Measurements from ENCODE around the gene KRT32.

Gene KRT32

DNA sequence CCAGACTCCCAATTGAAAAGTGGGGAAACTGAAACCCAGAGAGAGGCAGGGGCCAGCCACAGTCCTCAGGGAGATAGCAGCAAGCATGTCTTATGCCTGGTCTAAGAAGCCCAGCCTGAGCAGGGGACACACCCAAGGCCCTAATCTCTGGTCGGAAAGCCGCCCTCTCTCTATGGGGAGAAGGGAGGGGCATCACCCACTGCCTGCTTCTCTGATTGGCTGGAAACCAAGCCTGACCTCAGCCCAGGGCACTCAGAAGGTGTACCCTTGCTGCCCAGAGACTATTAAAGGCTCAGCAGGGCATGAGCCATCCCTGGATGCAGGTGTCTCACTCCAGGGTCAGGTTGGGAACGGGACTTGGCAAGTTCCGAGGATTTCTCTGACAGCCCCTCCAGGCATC lies 43.9 kb upstream of the KRT32 start:
- H3K4me3 ChIP-seq (ENCODE audit: low read depth, low read length): no peak overlapping the region
- TF ChIP-seq, protein P1, sequence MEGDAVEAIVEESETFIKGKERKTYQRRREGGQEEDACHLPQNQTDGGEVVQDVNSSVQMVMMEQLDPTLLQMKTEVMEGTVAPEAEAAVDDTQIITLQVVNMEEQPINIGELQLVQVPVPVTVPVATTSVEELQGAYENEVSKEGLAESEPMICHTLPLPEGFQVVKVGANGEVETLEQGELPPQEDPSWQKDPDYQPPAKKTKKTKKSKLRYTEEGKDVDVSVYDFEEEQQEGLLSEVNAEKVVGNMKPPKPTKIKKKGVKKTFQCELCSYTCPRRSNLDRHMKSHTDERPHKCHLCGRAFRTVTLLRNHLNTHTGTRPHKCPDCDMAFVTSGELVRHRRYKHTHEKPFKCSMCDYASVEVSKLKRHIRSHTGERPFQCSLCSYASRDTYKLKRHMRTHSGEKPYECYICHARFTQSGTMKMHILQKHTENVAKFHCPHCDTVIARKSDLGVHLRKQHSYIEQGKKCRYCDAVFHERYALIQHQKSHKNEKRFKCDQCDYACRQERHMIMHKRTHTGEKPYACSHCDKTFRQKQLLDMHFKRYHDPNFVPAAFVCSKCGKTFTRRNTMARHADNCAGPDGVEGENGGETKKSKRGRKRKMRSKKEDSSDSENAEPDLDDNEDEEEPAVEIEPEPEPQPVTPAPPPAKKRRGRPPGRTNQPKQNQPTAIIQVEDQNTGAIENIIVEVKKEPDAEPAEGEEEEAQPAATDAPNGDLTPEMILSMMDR (IDR thresholded peaks at IDR 0.05; ENCODE audit: low read depth, low read length, missing control alignments): no peak
- in situ Hi-C loops (cut with HindIII; ENCODE audit: low sequenced_read_pairs): no loop called here
- no peak for DNase-seq (ENCODE audit: low read depth)

DNA sequence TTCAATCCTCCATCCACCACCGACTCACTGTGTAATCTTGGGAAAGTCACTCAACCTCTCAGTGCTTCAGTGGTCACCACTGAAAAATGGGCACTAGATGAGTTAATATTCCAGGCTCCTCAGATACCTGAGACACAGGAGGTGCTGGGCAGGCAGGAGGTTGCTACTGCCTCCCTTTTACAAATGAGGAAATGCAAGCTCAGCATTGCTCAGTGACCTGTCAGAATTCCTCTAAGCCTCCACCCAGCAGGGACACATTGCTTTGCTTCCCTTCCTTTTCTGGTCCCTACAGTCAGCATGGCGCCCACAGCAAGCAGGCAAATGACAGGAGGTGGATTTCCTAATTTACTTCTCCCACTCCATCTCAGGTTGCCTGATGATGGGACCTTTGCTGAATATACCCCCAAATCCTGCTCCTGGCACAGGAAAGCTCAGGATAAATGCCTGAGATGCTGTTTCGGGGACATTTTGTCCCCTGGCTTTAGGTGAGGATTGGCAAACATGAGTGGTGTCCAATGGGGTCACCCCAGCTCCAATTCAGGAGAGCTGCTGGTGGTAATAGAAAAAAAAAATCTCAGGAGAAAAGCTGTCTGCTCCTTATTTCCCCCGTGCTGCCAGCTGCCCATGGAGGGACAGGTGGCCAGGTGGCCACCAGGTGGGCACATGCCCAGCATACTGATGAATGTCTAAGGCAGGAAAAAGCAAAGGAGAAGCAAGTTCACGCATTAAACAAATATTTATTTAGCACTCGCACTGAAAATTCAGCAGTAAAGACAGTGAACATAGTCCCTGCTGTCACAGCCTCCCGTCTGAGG lies 43.3 kb upstream of the KRT32 start:
- TF ChIP-seq, protein P1 (IDR thresholded peaks at IDR 0.05; ENCODE audit: low read depth, low read length, missing control alignments): no peak
- H3K4me3 ChIP-seq (ENCODE audit: low read depth, low read length): no peak overlapping the region
- in situ Hi-C loops (cut with HindIII; ENCODE audit: low sequenced_read_pairs): no loop called here
- DNase-seq (ENCODE audit: low read depth): no peak

DNA sequence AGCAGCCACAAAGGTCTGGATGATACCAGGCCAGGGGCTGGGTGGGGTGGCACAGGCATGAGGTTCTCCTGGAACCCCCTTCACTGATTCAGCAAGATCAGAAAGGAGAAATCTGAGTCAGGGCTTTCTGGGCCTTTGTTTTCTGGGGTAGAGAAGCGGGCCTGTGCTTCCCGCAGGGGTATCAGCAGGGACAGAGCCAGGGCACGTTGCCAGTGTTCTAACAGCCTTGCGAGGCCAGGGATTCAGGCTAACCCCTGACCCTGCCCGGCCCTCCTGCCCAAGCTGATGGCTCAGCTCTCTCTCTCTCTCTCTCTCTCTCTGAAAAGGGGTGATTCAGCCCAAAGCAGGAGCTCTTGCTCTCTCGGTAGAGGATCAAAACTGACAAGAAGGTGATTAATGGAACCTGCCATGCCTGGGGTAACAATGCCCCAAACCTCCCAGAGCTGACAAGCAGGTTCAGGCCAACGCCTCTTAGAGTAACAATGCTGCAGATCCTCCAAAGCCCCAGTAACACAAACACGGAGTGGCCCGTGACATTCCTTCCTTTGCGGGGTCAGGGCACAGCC lies 40.2 kb upstream of the KRT32 start:
- DNase-seq (ENCODE audit: low read depth): no peak
- in situ Hi-C loops (cut with HindIII; ENCODE audit: low sequenced_read_pairs): loop anchor here (5.0 kb wide), 1 partner anchor 55 kb away; no protein-coding TSS in a partner anchor
- TF ChIP-seq, protein P1 (IDR thresholded peaks at IDR 0.05; ENCODE audit: low read depth, low read length, missing control alignments): no peak
- H3K4me3 ChIP-seq (ENCODE audit: low read depth, low read length): no peak overlapping the region

- DNase-seq (ENCODE audit: low read depth): no peak
- TF ChIP-seq, protein P1 (IDR thresholded peaks at IDR 0.05; ENCODE audit: low read depth, low read length, missing control alignments): no peak
- H3K4me3 ChIP-seq (ENCODE audit: low read depth, low read length): no peak overlapping the region
- in situ Hi-C loops (cut with HindIII; ENCODE audit: low sequenced_read_pairs): loop anchor here (5.0 kb wide), 1 partner anchor 54 kb away; no protein-coding TSS in a partner anchor
These were observed 38.9 kb upstream of the KRT32 start for GRCh38 chr17:41505809-41506767.

DNA sequence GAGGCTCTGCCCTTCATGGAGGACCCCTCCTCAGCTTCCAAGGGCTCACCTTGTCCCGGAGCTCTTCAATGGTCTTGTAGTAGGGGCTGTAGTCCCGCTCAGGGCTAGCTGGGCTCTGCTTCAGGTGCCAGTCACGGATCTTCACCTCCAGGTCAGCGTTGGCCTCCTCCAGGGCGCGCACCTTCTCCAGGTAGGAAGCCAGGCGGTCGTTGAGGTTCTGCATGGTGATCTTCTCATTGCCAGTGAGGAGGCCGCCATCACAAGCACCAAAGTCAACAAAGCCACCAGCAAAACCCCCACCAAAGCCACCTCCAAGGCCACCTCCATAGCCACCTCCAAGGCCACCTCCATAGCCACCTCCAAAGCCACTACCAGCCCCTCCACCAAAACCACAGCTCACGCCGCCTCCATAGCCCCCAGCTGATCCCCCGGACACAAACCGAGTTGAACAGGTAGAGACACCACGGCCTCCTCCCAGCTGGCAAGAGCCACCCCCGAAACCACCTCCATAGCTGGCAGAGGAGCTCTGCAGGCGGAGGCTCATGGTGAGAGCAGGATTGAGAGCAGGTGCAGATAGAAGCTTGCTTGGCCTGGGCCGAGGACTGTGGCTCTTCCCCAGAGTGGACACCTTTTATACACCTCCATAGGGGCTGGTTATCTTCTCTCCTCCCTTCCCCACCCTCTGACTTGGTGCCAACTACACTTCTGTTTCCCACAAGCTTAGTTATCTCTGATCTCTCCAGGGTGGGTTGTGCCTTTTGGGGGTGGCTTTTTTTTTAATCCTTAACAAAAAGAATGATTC lies 38.0 kb upstream of the KRT32 start, which contains the start of gene KRT13:
Gene KRT13, minus strand, starts transcription at position 606 of the 802 bp plus-strand sequence. Its CDS starts 62 bp downstream, at position 544.
- TF ChIP-seq, protein P1 (IDR thresholded peaks at IDR 0.05; ENCODE audit: low read depth, low read length, missing control alignments): no peak
- in situ Hi-C loops (cut with HindIII; ENCODE audit: low sequenced_read_pairs): loop anchor here (5.0 kb wide), 1 partner anchor 53 kb away; no protein-coding TSS in a partner anchor

More for the DNA sequence above, 38.0 kb upstream of the KRT32 start, which contains the start of gene KRT13:
- DNase-seq (ENCODE audit: low read depth): no peak
- H3K4me3 ChIP-seq (ENCODE audit: low read depth, low read length): no peak within 1 kb of the TSS

All from astrocyte of the cerebellum (primary cell).